Colonic mucosa (tissue), 4 donors: ENCODE measurements around the gene PCDHGA5. TPM values are rescaled to one million over a fixed set of nuclear protein-coding genes. Genes with fewer than 3 reads are reported as not detected.
"Not testable (repeated sequence)": the region's sequence is repeated elsewhere in the genome, so short reads cannot be mapped to it uniquely, and the experiment has no call there.

Experiments used
- DNase-seq: peaks from one replicate; pipeline ENCODE4 v3.0.0-alpha.2; 2020
- H3K27ac ChIP-seq: fragments of 200-600 bp; one replicate; pipeline ENCODE4 v1.8.0; 2021
- H3K27me3 ChIP-seq: fragments of 200-600 bp; one replicate; pipeline ENCODE4 v1.8.0; 2021
- H3K36me3 ChIP-seq: fragments of 200-600 bp; one replicate; pipeline ENCODE4 v1.8.0; 2021
- H3K4me1 ChIP-seq: fragments of 200-600 bp; one replicate; pipeline ENCODE4 v1.8.0; 2021; ENCODE audit warnings: mild to moderate bottlenecking
- H3K4me3 ChIP-seq: fragments of 200-600 bp; one replicate; pipeline ENCODE4 v1.8.0; 2021
- H3K9ac ChIP-seq, 2 donors: one replicate each; pipeline ENCODE4 v1.7.0; 2013; ENCODE audit warnings: control low read depth in 2 of 2, low read depth in 2 of 2, low read length in 2 of 2
- H3K9me3 ChIP-seq: fragments of 200-600 bp; one replicate; pipeline ENCODE4 v1.8.0; 2021
- intact Hi-C: fragments of 100-400 bp; cut with DNase I; formaldehyde crosslinking; loops from one replicate; pipeline ENCODE4 v1.14.1; 2022
- total RNA-seq, 2 donors: library from RNA; stranded (reverse); fragmentation: NEBNext Ultra II Directional in 1 of 2; extraction: Animal tissue kit (Norgen Biotek cat#: 25700) in 1 of 2; gene quantifications; one replicate each; pipeline ENCODE4 v1.2.1, GENCODE V29; 2021
- TF ChIP-seq, protein P1 (sequence below): fragments of 200-600 bp; IDR thresholded peaks from one replicate; pipeline ENCODE4 v1.8.0; 2022; ENCODE audit warnings: antibody characterized with exemption, mild to moderate bottlenecking
- donor health status: healthy.
- donor health status: DM: no; HTN: no; CAD: no.
- donor health status: DM: no; HTN: no; CAD: no.

Gene PCDHGA5
- total RNA-seq, 2 donors from 2014 or later, result 0.52 to 1.1 TPM

DNA sequence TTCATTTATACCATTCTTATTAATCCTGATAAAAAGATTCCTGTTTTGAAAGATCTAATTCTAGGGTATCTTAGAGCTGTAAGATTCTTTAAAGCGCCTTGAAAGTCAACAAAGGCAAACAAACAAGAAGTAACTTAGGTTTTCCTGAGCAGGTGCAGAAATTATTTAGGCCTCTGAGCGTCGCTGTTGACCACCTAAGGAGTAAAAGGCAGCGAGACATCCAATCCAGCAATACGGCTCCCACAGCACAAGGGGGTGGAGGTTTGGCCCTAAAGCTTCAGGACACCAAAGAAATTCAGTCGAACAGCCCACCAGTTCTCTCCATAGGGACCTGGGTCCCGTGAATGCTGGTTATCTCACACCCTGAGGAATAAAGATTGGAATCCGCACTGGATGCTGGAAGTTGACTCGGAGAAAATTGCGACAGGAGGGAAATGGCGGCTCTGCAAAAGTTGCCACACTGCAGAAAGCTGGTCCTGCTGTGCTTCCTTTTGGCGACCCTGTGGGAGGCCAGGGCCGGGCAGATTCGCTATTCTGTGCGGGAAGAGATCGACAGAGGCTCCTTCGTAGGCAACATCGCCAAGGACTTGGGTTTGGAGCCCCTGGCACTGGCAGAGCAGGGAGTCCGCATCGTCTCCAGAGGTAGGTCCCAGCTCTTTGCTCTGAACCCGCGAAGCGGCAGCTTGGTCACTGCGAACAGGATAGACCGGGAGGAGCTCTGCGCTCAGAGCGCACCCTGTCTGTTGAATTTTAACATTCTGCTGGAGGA lies 25.2 kb upstream of the PCDHGA5 start, which contains the start of gene PCDHGA2:
TSS of gene PCDHGA2 (plus strand) at position 223 of the 769 bp plus-strand sequence.
- TF ChIP-seq, protein P1, sequence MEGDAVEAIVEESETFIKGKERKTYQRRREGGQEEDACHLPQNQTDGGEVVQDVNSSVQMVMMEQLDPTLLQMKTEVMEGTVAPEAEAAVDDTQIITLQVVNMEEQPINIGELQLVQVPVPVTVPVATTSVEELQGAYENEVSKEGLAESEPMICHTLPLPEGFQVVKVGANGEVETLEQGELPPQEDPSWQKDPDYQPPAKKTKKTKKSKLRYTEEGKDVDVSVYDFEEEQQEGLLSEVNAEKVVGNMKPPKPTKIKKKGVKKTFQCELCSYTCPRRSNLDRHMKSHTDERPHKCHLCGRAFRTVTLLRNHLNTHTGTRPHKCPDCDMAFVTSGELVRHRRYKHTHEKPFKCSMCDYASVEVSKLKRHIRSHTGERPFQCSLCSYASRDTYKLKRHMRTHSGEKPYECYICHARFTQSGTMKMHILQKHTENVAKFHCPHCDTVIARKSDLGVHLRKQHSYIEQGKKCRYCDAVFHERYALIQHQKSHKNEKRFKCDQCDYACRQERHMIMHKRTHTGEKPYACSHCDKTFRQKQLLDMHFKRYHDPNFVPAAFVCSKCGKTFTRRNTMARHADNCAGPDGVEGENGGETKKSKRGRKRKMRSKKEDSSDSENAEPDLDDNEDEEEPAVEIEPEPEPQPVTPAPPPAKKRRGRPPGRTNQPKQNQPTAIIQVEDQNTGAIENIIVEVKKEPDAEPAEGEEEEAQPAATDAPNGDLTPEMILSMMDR, result no peak
- Histone ChIP-seq H3K9ac (no peak within 1 kb of the TSS), H3K27ac (no peak within 1 kb of the TSS), H3K36me3 (no peaks in the 10 kb centered on the region), H3K9me3 (no peaks in the 10 kb centered on the region), H3K4me3 (no peak within 1 kb of the TSS), H3K27me3 (no peaks in the 10 kb centered on the region), H3K4me1 (no peaks in the 10 kb centered on the region)
- intact Hi-C loops, result no loop called here
- no peak for DNase-seq

DNA sequence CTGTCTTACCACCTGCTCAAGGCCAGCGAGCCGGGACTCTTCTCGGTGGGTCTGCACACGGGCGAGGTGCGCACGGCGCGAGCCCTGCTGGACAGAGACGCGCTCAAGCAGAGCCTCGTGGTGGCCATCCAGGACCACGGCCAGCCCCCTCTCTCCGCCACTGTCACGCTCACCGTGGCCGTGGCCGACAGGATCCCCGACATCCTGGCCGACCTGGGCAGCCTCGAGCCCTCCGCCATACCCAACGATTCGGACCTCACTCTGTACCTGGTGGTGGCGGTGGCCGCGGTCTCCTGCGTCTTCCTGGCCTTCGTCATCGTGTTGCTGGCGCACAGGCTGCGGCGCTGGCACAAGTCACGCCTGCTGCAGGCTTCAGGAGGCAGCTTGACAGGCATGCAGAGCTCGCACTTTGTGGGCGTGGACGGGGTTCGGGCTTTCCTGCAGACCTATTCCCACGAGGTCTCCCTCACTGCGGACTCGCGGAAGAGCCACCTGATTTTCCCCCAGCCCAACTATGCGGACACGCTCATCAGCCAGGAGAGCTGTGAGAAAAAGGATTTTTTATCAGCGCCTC lies 23.1 kb upstream of the PCDHGA5 start:
- H3K9me3 ChIP-seq, H3K4me1 ChIP-seq, H3K4me3 ChIP-seq, H3K27me3 ChIP-seq, H3K36me3 ChIP-seq, H3K27ac ChIP-seq, intact Hi-C loops, H3K9ac ChIP-seq, DNase-seq: not testable (repeated sequence)

DNA sequence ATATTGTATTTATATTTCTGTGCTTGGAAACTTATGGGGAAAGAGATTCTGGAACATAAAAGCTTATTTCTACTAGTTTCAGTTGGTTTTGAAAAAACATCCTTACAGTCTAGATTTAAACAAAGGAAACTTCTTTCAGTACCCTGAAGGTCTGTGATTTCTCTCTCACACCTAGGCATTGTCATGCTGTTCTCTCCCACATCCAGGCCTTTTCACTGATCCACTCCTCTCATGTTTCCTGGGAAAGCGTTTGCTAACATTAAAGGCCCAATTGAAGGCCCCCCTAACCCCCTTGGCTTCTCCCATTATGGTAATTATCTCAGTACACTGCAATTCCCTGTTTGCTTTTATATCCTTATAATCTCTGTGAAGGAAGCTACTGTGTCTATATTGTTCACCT lies 21.2 kb upstream of the PCDHGA5 start:
- Histone ChIP-seq H3K4me1 (no peaks in the 10 kb centered on the region), H3K9me3 (no peaks in the 10 kb centered on the region), H3K36me3 (no peaks in the 10 kb centered on the region), H3K27ac (no peak overlapping the region), H3K4me3 (no peak overlapping the region), H3K9ac (no peak overlapping the region), H3K27me3 (no peaks in the 10 kb centered on the region)
- TF ChIP-seq, protein P1, result no peak
- intact Hi-C loops, result no loop called here
- no peak for DNase-seq

DNA sequence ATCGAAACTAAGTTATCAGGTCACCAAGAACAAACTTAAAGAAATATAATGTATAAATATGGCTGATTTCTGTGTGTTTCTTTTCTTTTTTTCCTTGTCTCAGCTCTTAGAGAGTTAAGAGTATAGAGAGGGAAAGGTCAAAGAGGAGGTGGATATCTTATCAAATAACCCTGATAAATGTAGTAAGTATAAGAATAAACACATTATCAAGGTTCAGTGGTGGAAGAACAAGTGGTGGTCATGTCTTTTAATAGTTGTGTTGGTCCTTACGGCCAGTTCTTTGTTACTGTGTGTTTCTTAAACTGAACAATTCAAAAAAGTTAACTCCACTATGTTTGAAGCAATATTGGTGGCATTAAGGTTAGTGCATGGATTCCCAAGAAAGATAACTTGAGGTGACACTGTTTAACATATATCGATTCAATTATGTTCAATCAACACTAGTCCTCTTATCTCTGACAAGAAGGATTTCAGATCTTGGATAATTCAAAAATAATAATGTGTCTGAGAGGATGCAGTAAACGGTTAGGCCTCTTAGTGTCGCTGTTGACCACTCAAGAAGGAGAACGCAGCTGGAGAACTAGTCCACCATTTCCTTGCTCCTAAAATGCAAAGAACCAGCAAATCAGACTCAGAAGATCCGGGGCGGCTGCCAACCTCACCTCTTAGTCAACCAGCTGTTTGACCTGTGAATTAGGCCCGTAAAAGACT lies 20.6 kb upstream of the PCDHGA5 start, which contains the start of gene PCDHGA3:
TSS of gene PCDHGA3 (plus strand) at position 588 of the 711 bp plus-strand sequence. CDS start 205 bp downstream, outside the sequence.
- Histone ChIP-seq H3K27me3 (no peaks in the 10 kb centered on the region), H3K9ac (no peak within 1 kb of the TSS), H3K4me1 (no peaks in the 10 kb centered on the region), H3K4me3 (no peak within 1 kb of the TSS), H3K36me3 (no peaks in the 10 kb centered on the region), H3K27ac (no peak within 1 kb of the TSS), H3K9me3 (no peaks in the 10 kb centered on the region)
- intact Hi-C loops, result no loop called here
- TF ChIP-seq, protein P1, result no peak
- DNase-seq, result no peak

DNA sequence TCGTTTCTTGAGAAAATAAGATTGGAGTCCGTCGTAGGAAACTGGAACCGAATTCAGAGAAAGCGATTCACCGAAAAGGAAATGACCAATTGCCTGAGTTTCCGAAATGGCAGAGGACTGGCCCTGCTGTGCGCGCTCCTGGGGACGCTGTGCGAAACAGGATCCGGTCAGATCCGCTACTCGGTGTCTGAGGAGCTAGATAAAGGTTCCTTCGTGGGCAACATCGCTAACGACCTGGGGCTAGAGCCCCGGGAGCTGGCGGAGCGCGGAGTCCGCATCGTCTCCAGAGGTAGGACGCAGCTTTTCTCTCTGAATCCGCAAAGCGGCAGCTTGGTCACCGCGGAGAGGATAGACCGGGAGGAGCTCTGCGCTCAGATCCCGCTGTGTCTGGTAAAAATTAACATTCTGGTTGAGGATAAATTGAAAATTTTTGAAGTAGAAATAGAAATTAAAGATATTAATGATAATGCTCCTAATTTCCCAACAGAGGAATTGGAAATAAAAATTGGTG lies 20.0 kb upstream of the PCDHGA5 start:
- Histone ChIP-seq H3K4me1 (no peaks in the 10 kb centered on the region), H3K36me3 (no peaks in the 10 kb centered on the region), H3K27ac (no peak overlapping the region), H3K27me3 (no peaks in the 10 kb centered on the region), H3K4me3 (no peak overlapping the region), H3K9me3 (no peaks in the 10 kb centered on the region), H3K9ac (no peak overlapping the region)
- no peak for DNase-seq
- TF ChIP-seq, protein P1, result no peak
- intact Hi-C loops, result no loop called here
